Esophagus squamous epithelium (tissue), 4 donors: ENCODE data around the gene ZNF132.

Source experiments
- CTCF ChIP-seq, 6 experiments: fragments of 450-650 bp in 4 of 6; fragments of 200-600 bp in 2 of 6; sonication (generic) in 2 of 6; IDR thresholded peaks; one replicate each; pipeline ENCODE4 v1.5.1; 2016 to 2019; ENCODE audit warnings: antibody characterized with exemption in 6 of 6, mild to moderate bottlenecking in 4 of 6, moderate library complexity in 4 of 6
- POLR2A ChIP-seq, 4 donors: fragments of 450-650 bp; IDR thresholded peaks; one replicate each; pipeline ENCODE4 v1.6.1; 2017; ENCODE audit warnings: antibody characterized with exemption in 4 of 4, mild to moderate bottlenecking in 4 of 4, moderate library complexity in 3 of 4

- no peak for TF ChIP-seq POLR2A (IDR thresholded peaks at IDR 0.05)
- no peak for TF ChIP-seq CTCF (IDR thresholded peaks at IDR 0.05)
These were observed 53.9 kb downstream of the ZNF132 start for GRCh38 chr19:58385891-58386575.
